Gastroesophageal sphincter (tissue), 3 donors: ENCODE results near the gene IQSEC1.

Experiments
- POLR2AphosphoS5 ChIP-seq: sonication (generic); formaldehyde crosslinking; IDR thresholded peaks from one replicate; pipeline ENCODE4 v1.6.1; 2017; ENCODE audit warnings: antibody characterized with exemption
- TF ChIP-seq, protein P1 (sequence below), 4 experiments: fragments of 200-600 bp in 2 of 4; fragments of 450-650 bp in 2 of 4; sonication (generic) in 1 of 4; IDR thresholded peaks; one replicate each; pipeline ENCODE4 v1.5.1; 2017 to 2019; ENCODE audit warnings: antibody characterized with exemption in 4 of 4, mild to moderate bottlenecking in 2 of 4, moderate library complexity in 2 of 4

DNA sequence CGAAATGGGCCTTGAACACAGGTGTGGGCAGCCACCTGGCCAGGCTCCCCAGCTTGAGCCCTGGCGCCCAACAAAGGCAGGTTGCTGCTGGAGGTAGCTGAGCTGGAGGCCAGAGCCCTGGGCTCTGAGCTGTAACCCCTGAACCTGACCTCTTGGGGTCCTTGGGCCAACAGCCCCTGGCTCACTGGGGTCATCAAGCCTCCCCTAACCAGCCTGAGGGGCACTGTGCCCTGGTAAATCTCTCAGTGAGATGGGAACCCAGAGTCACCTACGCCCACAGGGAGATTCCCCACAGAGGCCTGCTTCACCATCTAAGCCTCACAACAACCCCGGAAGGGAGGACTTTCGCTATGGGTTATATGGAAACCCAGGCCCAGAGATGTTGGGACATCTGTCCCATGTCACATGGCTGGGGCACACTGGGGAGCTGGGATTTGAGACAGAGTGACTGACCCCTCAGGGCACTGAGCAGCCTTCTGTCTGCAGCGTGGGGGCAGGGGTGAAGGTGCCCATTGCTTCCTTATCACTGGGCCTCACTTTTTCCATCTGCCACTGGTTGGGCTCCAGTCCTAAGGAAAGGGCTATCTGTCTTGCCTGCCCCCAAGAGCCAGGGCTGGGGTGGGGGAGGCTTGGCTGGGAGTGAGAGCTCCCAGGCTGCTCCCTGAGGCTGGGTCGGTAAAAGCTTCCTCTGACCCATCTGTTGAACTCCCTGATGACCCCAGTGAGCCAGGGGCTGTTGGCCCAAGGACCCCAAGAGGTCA, 59.1 kb downstream of the IQSEC1 start:
- TF ChIP-seq, protein P1, sequence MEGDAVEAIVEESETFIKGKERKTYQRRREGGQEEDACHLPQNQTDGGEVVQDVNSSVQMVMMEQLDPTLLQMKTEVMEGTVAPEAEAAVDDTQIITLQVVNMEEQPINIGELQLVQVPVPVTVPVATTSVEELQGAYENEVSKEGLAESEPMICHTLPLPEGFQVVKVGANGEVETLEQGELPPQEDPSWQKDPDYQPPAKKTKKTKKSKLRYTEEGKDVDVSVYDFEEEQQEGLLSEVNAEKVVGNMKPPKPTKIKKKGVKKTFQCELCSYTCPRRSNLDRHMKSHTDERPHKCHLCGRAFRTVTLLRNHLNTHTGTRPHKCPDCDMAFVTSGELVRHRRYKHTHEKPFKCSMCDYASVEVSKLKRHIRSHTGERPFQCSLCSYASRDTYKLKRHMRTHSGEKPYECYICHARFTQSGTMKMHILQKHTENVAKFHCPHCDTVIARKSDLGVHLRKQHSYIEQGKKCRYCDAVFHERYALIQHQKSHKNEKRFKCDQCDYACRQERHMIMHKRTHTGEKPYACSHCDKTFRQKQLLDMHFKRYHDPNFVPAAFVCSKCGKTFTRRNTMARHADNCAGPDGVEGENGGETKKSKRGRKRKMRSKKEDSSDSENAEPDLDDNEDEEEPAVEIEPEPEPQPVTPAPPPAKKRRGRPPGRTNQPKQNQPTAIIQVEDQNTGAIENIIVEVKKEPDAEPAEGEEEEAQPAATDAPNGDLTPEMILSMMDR (IDR thresholded peaks at IDR 0.05), result no peak
- no peak for TF ChIP-seq POLR2AphosphoS5
